NCI-H774 (cell line): ENCODE data around the gene CHD8.
"Not testable (repeated sequence)": the region's sequence is repeated elsewhere in the genome, so short reads cannot be mapped to it uniquely, and the experiment has no call there.

Experiments used
- DNase-seq: peaks from one replicate; lab custom pipeline; 2025; lab: John Stamatoyannopoulos, UW

CHD8 gene

GRCh38 chr14:21455912-21456667 is at the start of gene CHD8:
Gene CHD8, minus strand, starts transcription at chr14:21456123. Its CDS starts 24,480 bp downstream, at chr14:21431643.
- peak; percentile 99 for DNase-seq

- DNase-seq = no peak
Observed at GRCh38 chr14:21505012-21505553, 49.2 kb upstream of the CHD8 start.

- DNase-seq = no peak
Observed at GRCh38 chr14:21503376-21503775, 47.5 kb upstream of the CHD8 start.

GRCh38 chr14:21501568-21501967 is 45.6 kb upstream of the CHD8 start:
- no peak for DNase-seq

GRCh38 chr14:21498540-21499526 is 42.9 kb upstream of the CHD8 start:
- peak; percentile 16 for DNase-seq

GRCh38 chr14:21496453-21496852 is 40.5 kb upstream of the CHD8 start:
- DNase-seq = no peak

GRCh38 chr14:21494902-21495762 is 39.2 kb upstream of the CHD8 start:
- DNase-seq = no peak

GRCh38 chr14:21486640-21487087 is 30.7 kb upstream of the CHD8 start:
- DNase-seq = no peak

GRCh38 chr14:21476925-21477681 is 21.2 kb upstream of the CHD8 start, which contains the start of the genes RAB2B and TOX4:
Gene RAB2B, minus strand, starts transcription at chr14:21476959. Its CDS starts 87 bp downstream, at chr14:21476872.
Gene TOX4, plus strand, starts transcription at chr14:21477195. Its CDS starts 84 bp downstream, at chr14:21477279.
- peak; percentile 98 for DNase-seq

- DNase-seq = peak; percentile 92
Observed at GRCh38 chr14:21476523-21476924, 20.6 kb upstream of the CHD8 start.

GRCh38 chr14:21475767-21476522 is 20.0 kb upstream of the CHD8 start:
- DNase-seq = no peak

- no peak for DNase-seq
Observed at GRCh38 chr14:21467616-21468015, 11.7 kb upstream of the CHD8 start.

- DNase-seq = no peak
Observed at GRCh38 chr14:21455592-21455911, 371 bp downstream of the CHD8 start.

GRCh38 chr14:21454843-21455544 is 929 bp downstream of the CHD8 start:
- no peak for DNase-seq

GRCh38 chr14:21449899-21450216 is 6.1 kb downstream of the CHD8 start:
- DNase-seq = no peak

- DNase-seq = not testable (repeated sequence)
Observed at GRCh38 chr14:21442657-21443056, 13.3 kb downstream of the CHD8 start.

- DNase-seq = no peak
Observed at GRCh38 chr14:21440859-21441258, 15.1 kb downstream of the CHD8 start.

GRCh38 chr14:21437063-21437901 is 18.6 kb downstream of the CHD8 start:
- peak; percentile 99 for DNase-seq
